Astrocyte of the cerebellum (primary cell): ENCODE measurements around the gene FAM151A.

Experiments
- DNase-seq: peaks from one replicate; pipeline ENCODE4 v3.0.0-alpha.2; 2011; ENCODE audit warnings: low read depth
- H3K4me3 ChIP-seq: 2 replicates; pipeline ENCODE4 v1.5.1; 2011; ENCODE audit warnings: mild to moderate bottlenecking, low read depth, low read length, moderate library complexity
- CTCF ChIP-seq: IDR thresholded peaks from 2 replicates; pipeline ENCODE4 v1.5.1; 2012; ENCODE audit warnings: low read length, low read depth, moderate library complexity, mild to moderate bottlenecking; ENCODE audit errors: missing control alignments
- in situ Hi-C: cut with HindIII; loops from 2 replicates; pipeline ENCODE4 v1.10.0; 2017; ENCODE audit warnings: low sequenced_read_pairs

FAM151A gene

DNA sequence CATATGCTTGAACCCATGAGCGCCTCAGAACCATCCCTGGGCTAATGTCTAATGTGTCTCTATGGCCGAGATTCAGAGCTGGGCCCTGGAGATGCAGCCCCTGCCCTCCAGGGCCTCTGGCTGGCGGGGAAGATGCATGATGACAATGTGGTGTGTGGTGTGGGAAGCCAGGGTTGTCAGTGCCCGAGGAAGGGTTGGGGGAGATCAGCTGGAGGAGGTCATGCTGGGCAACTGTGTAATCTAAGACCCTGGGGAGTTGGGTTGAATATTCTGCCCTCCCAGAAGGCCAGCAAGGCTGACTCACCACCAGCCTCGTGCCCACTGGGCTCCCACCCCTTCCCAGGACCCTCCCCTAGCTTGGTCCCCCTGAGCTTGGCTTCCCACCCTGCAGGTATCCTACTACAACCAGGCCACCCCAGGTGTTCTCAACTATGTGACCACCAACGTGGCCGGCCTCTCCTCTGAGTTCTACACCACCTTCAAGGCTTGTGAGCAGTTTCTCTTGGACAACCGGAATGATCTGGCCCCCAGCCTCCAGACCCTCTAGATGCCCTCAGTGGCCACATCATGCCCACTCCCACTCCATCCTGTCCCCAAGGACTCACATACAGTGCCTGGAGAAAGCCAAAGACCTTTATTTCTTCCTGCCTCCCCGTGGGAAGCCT is 14.6 kb downstream of the FAM151A start:
- in situ Hi-C loops: no loop called here
- TF ChIP-seq CTCF: no peak
- no peak for DNase-seq
- H3K4me3 ChIP-seq: no peak overlapping the region

DNA sequence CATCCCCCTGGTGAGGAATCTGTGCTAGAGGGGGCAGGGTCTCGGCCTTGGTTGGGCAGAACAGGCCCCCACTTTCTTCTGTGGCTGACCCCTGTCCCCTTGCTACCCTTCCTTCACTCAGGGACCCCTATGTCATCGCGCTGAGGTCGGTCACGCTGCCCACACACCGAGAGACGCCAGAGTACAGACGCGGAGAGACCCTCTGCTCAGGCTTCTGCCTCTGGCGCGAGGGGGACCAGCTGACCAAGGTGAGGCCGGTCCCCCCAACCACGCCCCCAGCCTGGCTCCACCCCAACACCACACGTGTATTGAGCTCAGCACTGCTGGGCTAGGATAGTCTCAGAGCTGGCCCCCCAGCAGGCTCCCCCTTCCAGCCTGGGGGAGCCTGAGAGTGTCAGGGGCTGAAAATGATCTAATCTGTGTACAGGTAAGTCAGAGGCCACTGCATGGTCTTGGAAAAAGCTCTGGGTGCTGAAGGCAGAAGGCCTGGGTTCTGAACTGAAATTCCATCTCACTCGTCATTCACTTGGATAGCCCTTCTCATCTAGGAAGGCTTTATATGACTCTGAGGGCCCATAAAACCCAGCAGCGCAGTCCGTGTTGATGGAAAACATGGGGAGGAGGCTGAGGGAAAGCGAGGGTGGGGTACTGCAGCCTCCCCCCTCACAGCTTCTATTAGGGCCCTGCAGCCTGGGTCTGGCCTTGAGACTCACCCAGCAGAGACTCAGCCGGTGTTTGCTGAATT is 15.3 kb downstream of the FAM151A start:
- TF ChIP-seq CTCF: no peak
- in situ Hi-C loops: no loop called here
- no peak overlapping the region for H3K4me3 ChIP-seq
- DNase-seq: no peak

DNA sequence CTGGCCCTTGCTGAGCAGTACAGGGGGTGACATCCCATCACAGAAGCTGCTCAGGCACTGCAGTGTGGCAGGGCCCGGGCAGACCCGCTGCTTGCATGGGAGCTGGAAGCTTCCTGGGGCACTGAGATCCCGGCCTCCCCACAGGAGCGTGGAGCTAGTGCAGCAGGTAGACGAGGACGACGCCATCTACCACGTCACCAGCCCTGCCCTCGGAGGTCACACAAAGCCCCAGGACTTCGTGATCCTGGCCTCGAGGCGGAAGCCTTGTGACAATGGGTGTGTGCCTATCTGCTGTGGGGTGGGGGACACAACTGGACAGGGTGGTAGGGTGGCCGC is 16.4 kb downstream of the FAM151A start:
- in situ Hi-C loops: no loop called here

GRCh38 chr1:54606096-54606989 is 17.0 kb downstream of the FAM151A start:
- no peak overlapping the region for H3K4me3 ChIP-seq
- no peak for DNase-seq
- in situ Hi-C loops: no loop called here
- TF ChIP-seq CTCF: no peak

More for the DNA sequence above, 16.4 kb downstream of the FAM151A start:
- no peak for DNase-seq
- no peak overlapping the region for H3K4me3 ChIP-seq
- TF ChIP-seq CTCF: no peak

- in situ Hi-C loops: no loop called here
- no peak for DNase-seq
- TF ChIP-seq CTCF: no peak
These were observed 18.6 kb downstream of the FAM151A start for GRCh38 chr1:54604572-54605370.

DNA sequence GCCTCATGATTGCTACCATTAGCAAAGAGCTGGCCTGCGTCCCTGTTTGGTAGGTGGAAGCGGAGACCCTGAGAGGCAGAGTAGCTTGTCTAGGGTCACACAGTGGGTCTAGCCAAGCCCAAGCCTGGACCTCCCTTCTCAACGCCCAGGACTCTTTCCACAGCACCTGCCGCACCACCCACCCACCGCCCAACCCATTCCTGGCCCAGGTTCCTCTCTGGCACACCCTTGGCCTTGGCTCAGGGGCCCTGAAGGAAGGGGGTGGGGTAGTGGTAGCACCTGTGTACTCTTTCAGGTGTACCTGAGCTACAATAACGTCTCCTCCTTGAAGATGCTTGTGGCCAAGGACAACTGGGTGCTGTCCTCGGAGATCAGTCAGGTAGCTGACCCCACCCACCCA is 19.3 kb downstream of the FAM151A start:
- no peak for TF ChIP-seq CTCF
- no peak for DNase-seq

More at GRCh38 chr1:54604572-54605370, 18.6 kb downstream of the FAM151A start:
- no peak overlapping the region for H3K4me3 ChIP-seq

More for the DNA sequence above, 19.3 kb downstream of the FAM151A start:
- in situ Hi-C loops: no loop called here
- no peak overlapping the region for H3K4me3 ChIP-seq
